ENCODE measurements around the gene P4HB.
A peak's percentile ranks its signal among the peaks of the same experiment; 100 is the strongest.

P4HB gene

DNA sequence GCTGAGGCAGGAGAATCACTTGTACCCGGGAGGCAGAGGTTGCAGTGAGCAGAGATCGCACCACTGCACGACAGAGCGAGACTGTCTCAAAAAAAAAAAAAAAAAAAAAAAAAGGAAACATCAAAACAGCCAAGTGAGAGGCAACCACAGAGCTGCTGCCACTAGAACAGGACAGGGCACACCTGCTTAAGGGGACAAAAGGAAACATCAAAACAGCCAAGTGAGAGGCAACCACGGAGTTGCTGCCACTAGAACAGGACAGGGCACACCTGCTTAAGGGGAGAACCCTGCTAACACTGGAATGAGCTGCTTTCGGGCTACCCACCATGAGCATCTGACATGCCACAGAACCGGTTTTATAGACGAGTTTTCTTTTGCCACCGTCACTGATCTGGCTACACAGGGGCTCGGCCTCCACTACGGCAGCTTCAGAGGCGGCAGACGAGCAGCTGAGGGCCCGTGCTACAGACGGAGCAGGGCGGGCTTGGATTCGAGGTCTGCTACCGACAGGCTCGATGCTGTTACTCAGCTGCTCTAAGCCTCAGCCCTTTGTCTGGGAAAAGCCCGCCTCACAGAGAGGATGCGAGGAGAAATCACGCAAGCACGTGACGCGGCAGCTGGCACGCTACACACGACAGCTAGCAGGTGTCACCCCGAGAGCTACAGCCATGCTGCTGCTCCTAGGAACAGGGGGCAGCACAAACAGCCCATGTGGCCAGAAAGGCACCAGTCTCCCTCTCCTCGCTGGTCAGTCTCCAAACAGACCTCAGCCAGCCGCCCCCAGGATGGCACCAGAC is 2.0 kb downstream of the P4HB start:
- TF ChIP-seq GATA1 (IDR thresholded peaks at IDR 0.05; ENCODE audit: low read depth, low read length) (no peak), POLR2A (IDR thresholded peaks at IDR 0.05; ENCODE audit: low read length) (no peak)
- no peak for DNase-seq

GRCh38 chr17:81854974-81855774 is 5.2 kb downstream of the P4HB start:
- TF ChIP-seq POLR2A (IDR thresholded peaks at IDR 0.05; ENCODE audit: low read length) (no peak), GATA1 (IDR thresholded peaks at IDR 0.05; ENCODE audit: low read depth, low read length) (no peak)
- peak in 1 of 2 experiments; percentile 32 for DNase-seq

DNA sequence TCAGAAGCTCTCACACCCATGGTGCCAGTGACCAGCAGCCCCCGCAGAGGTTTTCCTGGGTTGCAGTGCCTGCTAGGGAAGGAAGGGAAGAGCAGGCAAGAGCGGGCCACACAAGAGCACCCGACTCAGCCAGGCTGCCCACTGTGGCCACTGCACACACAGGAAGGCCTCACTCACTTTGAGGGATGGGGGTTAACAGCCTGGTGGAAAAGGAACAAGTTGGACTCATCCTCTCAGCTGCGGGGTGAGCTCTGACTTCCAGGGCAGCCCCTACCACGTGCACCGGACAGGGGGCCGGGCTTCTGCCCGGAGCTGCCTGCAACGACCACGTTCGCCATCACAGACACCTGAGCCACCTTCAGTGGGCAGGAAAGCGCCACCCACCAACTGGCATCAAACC is 8.1 kb downstream of the P4HB start:
- TF ChIP-seq POLR2A (IDR thresholded peaks at IDR 0.05; ENCODE audit: low read length), result no peak
- DNase-seq, result no peak

DNA sequence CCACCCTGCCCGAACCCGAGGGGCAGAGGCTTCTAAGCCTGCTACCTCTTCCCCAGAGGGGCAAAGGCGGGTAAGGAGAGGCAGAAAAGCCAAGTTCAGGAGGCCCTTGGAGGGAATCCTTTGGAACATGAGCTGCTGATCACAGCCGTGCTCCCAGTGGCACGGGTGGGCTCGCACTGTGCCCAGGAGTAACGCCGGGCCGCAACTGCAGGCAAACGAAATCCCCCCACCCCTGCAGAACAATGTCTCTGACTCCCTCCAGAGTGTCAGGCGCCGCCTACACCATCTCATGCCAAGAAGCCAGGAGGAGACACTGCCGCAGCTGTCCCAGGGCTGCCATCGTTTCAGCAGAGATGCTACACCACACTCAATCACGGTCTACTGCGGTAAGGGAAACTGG is 8.9 kb downstream of the P4HB start:
- TF ChIP-seq GATA1 (IDR thresholded peaks at IDR 0.05; ENCODE audit: low read depth, low read length) (no peak), POLR2A (IDR thresholded peaks at IDR 0.05; ENCODE audit: low read length) (no peak)
- no peak for DNase-seq

DNA sequence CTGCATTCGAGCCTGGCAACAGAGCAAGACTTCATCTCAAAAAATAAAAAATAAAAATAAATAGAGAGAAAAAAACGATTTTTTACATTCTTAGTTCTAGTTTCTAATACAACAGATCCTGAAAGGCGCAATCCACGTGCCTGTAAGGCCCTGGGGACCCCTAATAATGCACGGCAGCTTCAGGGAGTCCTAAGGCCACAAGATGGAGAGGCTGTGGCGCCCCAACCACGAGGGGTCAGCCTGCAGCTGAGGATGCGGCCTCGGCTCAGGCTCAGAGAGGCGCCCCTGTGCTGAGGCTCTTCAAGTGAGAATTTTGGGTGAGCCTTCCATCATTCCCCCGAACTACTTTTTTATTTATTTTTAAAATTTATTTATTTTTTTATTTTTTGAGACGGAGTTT is 10.9 kb downstream of the P4HB start:
- DNase-seq, result no peak
- TF ChIP-seq POLR2A (IDR thresholded peaks at IDR 0.05; ENCODE audit: low read length) (no peak), GATA1 (IDR thresholded peaks at IDR 0.05; ENCODE audit: low read depth, low read length) (no peak)

GRCh38 chr17:81846743-81847689 is 13.3 kb downstream of the P4HB start:
- no peak for TF ChIP-seq POLR2A (IDR thresholded peaks at IDR 0.05; ENCODE audit: low read length)
- no peak for TF ChIP-seq GATA1 (IDR thresholded peaks at IDR 0.05; ENCODE audit: low read depth, low read length)
- no peak for DNase-seq

DNA sequence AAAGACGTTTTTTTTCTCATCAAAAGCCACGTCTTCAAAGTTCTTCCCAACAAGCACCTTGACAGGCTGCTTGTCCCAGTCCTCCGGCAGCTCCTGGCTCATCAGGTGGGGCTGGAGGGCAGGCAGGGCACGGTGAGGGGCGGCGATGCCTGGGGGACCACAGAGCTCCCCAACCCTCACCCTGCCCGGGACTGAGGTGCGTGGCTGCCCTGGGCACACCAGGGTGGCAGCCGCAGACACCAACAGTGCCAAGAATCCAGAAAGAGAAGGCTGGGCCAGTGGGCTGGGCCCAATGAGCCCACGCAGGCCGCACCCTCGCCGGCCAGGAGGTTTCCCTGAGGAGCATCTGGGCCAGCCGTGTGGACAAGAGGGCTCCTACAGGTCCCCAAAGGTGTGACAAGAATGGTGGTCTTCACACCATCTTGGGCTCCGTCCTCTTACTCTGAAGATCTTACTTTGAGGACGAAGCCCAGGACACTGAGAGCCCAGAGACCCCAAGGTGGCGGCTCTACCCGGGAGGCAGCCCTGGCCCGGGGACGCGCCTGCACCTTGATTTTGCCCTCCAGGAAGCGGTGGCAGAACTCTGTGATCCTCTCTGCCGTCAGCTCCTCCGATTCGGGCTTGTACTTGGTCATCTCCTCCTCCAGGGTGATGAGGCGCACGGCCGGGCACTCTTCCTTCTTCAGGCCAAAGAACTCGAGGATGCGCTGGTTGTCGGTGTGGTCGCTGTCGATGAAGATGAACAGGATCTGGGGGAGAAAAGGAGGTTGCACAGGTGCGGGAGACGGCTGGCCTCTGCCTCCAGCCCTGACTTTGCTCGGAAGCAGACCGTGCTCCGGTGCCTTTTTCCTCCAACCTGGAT is 14.2 kb downstream of the P4HB start:
- DNase-seq, result no peak
- TF ChIP-seq POLR2A (IDR thresholded peaks at IDR 0.05; ENCODE audit: low read length), result no peak

DNA sequence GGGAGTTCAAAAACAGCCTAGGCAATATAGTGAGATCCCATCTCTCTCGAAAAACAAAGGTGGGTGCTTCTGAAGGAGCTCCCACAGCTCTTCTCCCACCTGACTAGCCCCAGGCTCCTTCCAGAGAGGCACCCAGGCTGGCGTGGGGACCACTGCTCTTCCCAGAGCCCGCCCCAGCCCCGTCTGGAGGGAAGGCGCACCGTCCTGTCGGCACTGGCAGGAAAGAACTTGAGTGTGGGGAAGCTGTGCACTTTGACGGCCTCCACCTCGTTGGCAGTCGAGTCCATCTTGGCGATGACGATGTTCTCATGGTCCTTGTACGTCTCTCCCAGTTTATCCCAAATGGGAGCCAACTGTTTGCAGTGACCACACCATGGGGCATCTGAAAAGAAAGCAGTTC is 15.0 kb downstream of the P4HB start:
- no peak for DNase-seq
- no peak for TF ChIP-seq POLR2A (IDR thresholded peaks at IDR 0.05; ENCODE audit: low read length)
- no peak for TF ChIP-seq GATA1 (IDR thresholded peaks at IDR 0.05; ENCODE audit: low read depth, low read length)

GRCh38 chr17:81844887-81845286 is 15.4 kb downstream of the P4HB start:
- no peak for DNase-seq
- TF ChIP-seq POLR2A (IDR thresholded peaks at IDR 0.05; ENCODE audit: low read length) (no peak), GATA1 (IDR thresholded peaks at IDR 0.05; ENCODE audit: low read depth, low read length) (no peak)

DNA sequence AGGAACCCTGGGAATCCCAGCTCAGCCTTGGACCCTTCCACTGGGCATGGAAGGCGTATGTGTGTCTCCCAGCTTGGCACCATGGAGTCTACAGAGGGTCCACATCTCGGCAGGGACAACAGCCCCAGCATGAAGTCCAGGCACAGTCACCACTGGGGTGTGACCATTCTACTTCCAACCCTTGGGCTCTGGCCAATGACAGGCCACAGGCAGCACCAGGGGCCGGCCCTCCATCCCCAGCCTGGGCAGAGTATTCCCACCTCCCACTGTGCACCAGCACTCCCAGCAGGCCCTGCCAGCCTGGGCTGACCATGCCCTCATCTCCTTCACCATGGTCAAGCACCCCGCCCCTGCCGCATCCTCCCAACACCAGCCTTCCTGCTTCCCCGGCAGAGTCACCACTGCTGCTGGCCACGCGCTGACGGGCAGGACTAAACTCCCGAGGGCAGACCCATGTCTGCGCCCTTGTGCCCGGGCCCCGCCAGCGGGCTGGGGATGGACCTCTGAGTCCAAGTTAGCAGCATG is 15.9 kb downstream of the P4HB start:
- no peak for DNase-seq
- TF ChIP-seq POLR2A (IDR thresholded peaks at IDR 0.05; ENCODE audit: low read length) (no peak), GATA1 (IDR thresholded peaks at IDR 0.05; ENCODE audit: low read depth, low read length) (no peak)

DNA sequence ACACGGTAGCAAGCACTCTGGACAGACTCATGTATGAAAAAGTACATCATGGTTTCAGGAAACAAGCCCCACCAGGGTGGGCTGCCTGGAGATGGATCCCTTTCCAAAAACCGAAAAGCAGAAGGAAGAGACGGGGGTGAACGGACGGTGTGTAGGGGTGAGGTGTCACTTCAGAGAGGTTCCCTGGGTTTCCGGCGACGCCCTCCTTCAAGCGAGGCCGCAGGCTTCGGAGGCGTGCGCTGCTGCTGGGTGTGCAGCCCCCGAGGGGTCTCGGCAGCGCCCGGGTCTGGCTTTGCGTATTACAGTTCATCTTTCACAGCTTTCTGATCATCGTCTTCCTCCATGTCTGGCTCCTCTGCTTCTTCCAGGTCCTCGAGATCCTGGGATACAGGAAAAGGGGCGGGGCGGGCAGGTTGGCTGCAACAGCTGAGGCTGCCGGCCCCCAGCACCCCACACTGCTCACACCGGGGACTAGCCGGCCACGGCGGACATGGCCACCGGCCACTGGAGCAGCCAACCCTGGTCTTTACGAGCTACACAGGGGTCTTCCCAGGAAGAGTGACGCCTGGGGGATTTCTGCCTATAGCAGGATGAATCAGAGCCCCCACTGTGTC is 16.5 kb downstream of the P4HB start:
- TF ChIP-seq POLR2A (IDR thresholded peaks at IDR 0.05; ENCODE audit: low read length) (no peak), GATA1 (IDR thresholded peaks at IDR 0.05; ENCODE audit: low read depth, low read length) (no peak)
- DNase-seq, result no peak

GRCh38 chr17:81842725-81843504 is 17.4 kb downstream of the P4HB start:
- no peak for DNase-seq
- TF ChIP-seq GATA1 (IDR thresholded peaks at IDR 0.05; ENCODE audit: low read depth, low read length), result no peak
- no peak for TF ChIP-seq POLR2A (IDR thresholded peaks at IDR 0.05; ENCODE audit: low read length)
